Activated CD4-positive, CD25-positive, alpha-beta regulatory T cell (primary cell): Measurements from ENCODE around the gene SPRY4.
"Not testable (repeated sequence)": the region's sequence is repeated elsewhere in the genome, so short reads cannot be mapped to it uniquely, and the experiment has no call there.

ENCODE experiments used
- DNase-seq, 4 experiments: peaks; one replicate each; lab custom pipeline; 2025; lab: John Stamatoyannopoulos, UW

SPRY4 gene

GRCh38 chr5:142314606-142315005, 10.2 kb downstream of the SPRY4 start:
- DNase-seq: no peak

DNA sequence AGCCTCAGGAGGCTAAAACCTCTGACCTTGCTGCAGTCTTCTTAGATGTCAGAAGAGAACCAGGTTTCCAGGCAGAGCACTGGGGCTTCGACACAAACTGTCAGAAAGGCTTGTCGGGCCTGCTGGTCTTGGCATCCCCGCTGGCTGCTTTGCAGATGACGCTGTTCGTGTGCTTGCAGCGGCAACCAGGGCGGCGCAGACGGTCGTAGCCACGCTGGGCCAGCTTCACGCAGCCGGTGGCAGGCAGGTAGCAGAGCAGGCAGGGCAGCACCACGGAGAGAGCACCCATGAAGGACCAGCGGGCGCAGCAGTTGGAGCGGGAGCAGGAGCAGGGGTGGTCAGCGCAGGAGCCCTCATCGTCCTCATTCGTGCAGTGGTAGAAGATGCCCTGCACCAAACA, 10.7 kb downstream of the SPRY4 start:
- no peak for DNase-seq

GRCh38 chr5:142313682-142314081, 11.1 kb downstream of the SPRY4 start:
- no peak for DNase-seq

GRCh38 chr5:142313275-142313674, 11.5 kb downstream of the SPRY4 start:
- no peak for DNase-seq

DNA sequence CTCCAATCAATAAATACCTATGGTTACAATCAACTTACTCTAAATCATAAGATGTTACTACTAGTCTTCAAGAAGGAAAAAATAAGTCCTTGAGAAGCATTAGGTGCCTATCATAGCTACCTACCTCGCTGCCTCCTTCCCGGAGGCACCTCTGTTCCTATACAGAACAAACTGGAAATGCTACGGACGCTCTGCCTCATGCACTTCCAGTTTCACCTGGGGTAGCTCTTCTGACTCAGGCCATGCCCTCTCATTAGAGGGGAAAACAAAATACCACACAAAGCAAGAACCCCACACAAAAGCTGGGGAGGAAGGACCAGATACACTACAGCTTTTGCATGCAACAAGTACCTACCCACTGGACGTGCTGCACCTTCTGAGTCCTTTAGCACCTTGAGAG, 12.4 kb downstream of the SPRY4 start:
- no peak for DNase-seq

DNA sequence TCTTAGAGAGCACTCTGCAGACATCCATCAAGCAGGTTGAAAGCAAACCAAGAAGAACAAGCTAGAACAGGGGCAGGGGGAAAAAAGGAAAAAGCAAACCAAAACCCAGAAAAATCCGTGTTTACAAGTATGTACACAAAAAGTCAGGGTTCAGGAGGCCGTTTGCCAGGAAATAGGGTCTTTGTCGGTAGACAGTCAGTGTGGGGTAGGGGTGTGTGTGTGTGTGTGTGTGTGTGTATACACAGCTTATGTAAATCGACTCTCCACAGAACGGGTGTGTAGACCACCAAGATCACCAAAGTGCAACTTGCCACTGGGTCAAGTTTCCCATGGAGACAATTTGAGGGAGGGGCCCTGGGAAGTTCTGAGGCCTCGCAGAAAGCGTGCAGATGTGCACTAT, 13.1 kb downstream of the SPRY4 start:
- no peak for DNase-seq

GRCh38 chr5:142310803-142311202, 14.0 kb downstream of the SPRY4 start:
- DNase-seq: no peak

- DNase-seq: no peak
Observed at GRCh38 chr5:142309747-142310318, 15.0 kb downstream of the SPRY4 start.

- no peak for DNase-seq
Observed at GRCh38 chr5:142308358-142308757, 16.5 kb downstream of the SPRY4 start.

DNA sequence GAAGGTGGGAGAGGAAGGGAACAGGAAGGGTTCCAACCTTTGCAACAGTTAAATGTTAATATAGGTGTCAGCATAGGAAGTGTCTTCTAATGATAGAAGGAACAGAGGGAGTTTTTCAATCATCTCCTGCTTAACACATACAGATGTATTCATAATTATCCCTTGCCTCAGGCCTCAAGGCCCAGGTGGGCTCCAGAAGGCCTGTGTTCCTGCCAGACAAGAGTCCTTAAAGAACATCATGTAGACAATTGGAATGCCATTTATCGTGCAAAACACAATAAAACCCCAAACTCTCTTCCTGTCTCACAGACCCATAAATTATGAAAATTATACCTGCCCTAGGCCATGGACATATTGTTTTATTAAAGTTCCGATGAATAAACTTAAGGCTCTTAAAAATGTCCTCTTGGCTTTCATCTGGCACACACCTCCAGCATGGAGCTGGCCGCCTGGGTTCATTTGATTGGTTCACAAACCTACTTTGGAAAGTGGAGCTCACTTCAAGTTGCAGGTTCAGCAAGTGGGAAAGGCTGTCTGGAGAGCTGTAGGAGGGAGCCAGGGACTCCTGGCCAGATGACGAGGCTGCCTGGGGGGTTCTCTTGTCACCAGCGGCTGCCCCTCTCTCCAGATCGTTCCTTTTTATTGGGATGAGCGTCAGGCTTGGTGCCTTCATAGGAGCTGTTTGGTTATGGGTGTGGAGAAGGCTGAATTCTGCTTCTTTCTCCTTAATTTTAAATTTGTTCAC, 17.5 kb downstream of the SPRY4 start:
- DNase-seq: no peak

DNA sequence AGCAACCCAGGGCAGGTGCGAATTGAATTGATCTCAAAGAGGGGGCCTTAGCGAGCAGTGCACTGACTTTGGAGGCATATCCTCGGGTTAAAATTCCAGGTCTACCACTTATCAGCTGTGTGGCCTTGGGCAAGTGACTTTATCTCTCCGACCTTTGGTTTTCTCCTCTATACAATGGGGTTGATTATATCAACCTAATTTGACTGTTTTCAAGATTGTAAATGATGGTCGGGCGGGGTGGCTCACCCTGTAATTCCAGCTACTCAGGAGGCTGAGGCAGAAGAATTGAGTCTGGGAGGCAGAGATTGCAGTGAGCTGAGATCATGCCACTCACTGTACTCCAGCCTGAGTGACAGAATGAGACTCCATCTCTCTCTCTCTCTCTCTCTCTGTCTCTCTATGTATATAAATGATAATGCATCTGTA, 18.7 kb downstream of the SPRY4 start:
- DNase-seq: no peak

DNA sequence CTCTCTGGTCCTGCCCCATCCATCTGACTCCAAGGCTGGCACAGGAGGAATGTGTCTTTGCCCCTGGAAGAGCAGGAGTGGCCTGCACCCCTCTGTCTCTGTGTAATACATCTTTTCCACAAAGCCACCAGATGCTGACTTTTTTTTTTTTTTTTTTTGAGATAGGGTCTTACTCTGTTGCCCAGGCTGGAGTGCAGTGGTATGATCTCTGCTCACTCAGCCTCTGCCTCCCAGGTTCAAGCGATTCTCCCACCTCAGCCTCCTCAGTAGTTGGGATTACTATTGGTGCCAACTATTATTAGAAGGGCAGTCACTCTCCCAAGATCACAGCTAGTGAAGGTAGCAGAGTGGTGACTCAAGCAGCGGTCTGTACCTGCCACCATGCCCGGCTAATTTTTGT, 19.6 kb downstream of the SPRY4 start:
- no peak for DNase-seq

DNA sequence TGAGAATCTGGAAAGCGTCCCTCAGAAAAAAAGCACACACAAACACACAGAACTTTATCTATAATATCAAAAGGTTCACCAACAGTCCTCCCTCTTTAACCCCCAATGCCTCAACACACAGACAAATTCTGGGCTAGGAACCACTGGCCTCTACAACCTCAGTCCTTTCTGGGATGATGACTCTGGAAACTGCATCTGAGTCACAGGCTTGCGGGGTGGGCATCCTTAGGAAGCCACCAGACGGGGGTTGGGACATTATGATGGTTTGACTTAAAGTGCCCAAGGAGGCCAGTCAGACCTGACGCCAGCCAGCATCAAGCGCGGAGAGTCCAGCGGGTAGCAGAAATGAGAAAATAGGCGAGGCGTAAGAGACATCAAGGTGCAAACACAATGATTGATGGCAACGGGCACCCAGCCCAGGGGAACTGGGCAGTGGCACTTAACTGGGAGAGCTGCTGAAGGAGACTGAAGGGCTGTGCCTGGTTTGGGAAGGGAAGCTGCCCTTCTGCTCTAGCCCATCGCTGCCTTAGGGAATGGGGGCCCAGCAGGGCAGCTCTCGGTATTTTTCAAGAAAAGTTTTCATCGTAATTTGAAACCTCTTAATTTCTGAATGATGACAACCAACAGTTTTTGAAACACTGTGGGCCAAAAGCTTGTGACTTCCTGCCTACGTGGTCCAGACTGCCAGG, 20.7 kb downstream of the SPRY4 start:
- no peak for DNase-seq

GRCh38 chr5:142303565-142303964, 21.3 kb downstream of the SPRY4 start:
- DNase-seq: no peak

DNA sequence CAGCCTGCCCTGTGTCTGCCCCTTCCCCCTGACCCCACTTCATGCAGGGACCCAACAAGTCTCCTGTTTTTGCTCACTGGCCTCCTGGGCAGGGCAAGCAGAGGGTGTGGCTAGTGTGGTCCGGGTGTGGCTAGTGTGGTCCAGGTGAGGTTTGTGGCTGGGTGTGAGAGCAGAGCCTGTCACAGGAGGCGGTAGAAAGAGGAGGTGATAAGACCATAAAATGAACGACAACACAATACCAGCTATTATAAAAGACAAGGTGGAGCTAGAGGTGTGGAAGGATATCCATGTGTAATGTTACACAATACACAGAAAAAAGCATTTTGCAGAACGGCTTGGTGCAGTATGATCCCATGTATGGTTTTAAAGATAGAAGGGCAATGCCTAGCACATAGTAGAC, 23.3 kb downstream of the SPRY4 start:
- no peak for DNase-seq

DNA sequence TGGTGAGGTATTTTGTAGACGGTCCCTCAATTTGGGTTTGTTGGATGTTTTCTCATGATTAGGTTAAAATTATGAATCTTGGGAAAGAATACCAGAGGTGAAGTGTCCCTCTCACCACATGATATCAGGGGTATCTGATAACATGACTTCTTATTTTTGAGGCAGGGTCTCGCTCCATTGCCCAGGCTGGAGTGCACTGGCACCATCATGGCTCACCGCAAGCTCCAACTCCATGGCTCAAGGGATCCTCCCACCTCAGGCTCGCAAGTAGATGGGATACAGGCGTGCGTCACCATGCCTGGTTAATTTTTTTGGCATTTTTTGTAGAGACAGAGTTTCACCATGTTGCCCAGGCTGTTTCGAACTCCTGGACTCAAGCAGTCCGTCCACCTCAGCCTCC, 24.1 kb downstream of the SPRY4 start:
- DNase-seq: no peak

DNA sequence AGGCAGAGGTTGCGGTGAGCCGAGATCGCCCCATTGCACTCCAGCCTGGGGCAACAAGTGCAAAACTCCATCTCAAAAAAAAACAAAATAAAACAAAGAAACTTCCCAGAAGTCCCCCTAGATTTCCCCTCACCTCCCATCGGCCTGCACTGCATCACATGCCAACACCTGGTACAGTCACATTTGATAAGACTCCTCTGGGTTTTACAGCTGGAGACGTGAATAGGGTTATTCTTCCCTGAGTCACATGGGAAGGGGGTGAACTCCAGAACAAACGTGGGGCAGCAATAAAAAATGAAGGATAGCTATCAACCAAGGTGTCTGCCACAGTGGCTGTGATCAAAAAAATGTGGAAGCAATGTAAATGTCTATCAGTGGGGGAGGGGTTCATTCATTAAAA, 26.0 kb downstream of the SPRY4 start:
- DNase-seq: no peak

- not testable (repeated sequence) for DNase-seq
Observed at GRCh38 chr5:142297786-142298185, 27.0 kb downstream of the SPRY4 start.

DNA sequence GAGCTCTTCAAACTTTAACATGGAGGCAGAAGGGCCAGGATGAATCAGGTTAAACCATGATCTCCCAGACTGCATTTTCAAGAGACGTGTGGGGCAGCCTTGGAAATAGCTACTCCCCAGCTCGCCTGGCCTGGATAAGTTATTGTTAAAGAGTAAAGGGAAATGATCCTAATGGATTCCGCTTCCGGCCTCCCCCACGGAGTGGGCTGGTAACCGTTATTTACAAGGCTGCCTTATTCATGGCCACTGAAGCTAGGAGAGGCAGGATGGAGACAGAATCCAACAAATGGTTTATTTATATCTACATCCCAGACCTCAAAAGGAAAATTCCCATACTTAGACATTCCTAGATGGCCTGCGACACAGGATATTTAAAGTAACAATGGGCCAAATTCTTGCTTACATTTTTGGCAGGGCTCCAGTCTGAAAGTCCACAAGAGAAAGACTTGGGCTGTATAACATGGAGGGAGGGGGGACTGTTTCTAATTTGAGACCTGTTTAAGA, 27.9 kb downstream of the SPRY4 start:
- DNase-seq: no peak

GRCh38 chr5:142295960-142296860, 28.6 kb downstream of the SPRY4 start:
- DNase-seq: no peak

GRCh38 chr5:142295084-142295758, 29.6 kb downstream of the SPRY4 start:
- no peak for DNase-seq

GRCh38 chr5:142293486-142293885, 31.3 kb downstream of the SPRY4 start:
- no peak for DNase-seq
